CD4-positive, alpha-beta T cell treated with Interferon alpha-2 for 1 hour (primary cell): Measurements from ENCODE around the gene CUBN.

Experiments
- DNase-seq, 2 donors: peaks; one replicate each; pipeline ENCODE4 v3.0.0-alpha.2; 2020 to 2022

The CUBN gene

GRCh38 chr10:17066807-17067206 lies 62.8 kb downstream of the CUBN start:
- no peak for DNase-seq

- DNase-seq = no peak
Measured at GRCh38 chr10:17066000-17066399, 63.6 kb downstream of the CUBN start.

- no peak for DNase-seq
Measured at GRCh38 chr10:17065273-17065672, 64.3 kb downstream of the CUBN start.

GRCh38 chr10:17064435-17064834 lies 65.2 kb downstream of the CUBN start:
- DNase-seq = no peak

- DNase-seq = no peak
Measured at GRCh38 chr10:17062955-17063484, 66.6 kb downstream of the CUBN start.

- no peak for DNase-seq
Measured at GRCh38 chr10:17062493-17062892, 67.1 kb downstream of the CUBN start.

GRCh38 chr10:17062009-17062408 lies 67.6 kb downstream of the CUBN start:
- no peak for DNase-seq

GRCh38 chr10:17061418-17061817 lies 68.2 kb downstream of the CUBN start:
- no peak for DNase-seq

- no peak for DNase-seq
Measured at GRCh38 chr10:17060289-17060688, 69.3 kb downstream of the CUBN start.

- DNase-seq = no peak
Measured at GRCh38 chr10:17059197-17059688, 70.4 kb downstream of the CUBN start.

GRCh38 chr10:17058093-17058492 lies 71.5 kb downstream of the CUBN start:
- DNase-seq = no peak

- no peak for DNase-seq
Measured at GRCh38 chr10:17056781-17057428, 72.7 kb downstream of the CUBN start.

- no peak for DNase-seq
Measured at GRCh38 chr10:17053513-17053912, 76.1 kb downstream of the CUBN start.

GRCh38 chr10:17053061-17053460 lies 76.5 kb downstream of the CUBN start:
- no peak for DNase-seq

GRCh38 chr10:17051851-17052250 lies 77.8 kb downstream of the CUBN start:
- DNase-seq = no peak

GRCh38 chr10:17049195-17049594 lies 80.4 kb downstream of the CUBN start:
- no peak for DNase-seq

- DNase-seq = no peak
Measured at GRCh38 chr10:17047908-17048307, 81.7 kb downstream of the CUBN start.

GRCh38 chr10:17046989-17047388 lies 82.6 kb downstream of the CUBN start:
- DNase-seq = no peak

GRCh38 chr10:17043586-17043985 lies 86.0 kb downstream of the CUBN start:
- DNase-seq = no peak

- DNase-seq = no peak
Measured at GRCh38 chr10:17041626-17042520, 87.7 kb downstream of the CUBN start.

GRCh38 chr10:17038627-17039026 lies 91.0 kb downstream of the CUBN start:
- no peak for DNase-seq

GRCh38 chr10:17037910-17038309 lies 91.7 kb downstream of the CUBN start:
- no peak for DNase-seq

GRCh38 chr10:17035446-17035845 lies 94.2 kb downstream of the CUBN start:
- DNase-seq = no peak
